Activated naive CD4-positive, alpha-beta T cell treated with anti-CD3 and anti-CD28 coated beads for 36 hours (primary cell): ENCODE measurements around the gene CHST2. TPM values are rescaled to one million over a fixed set of nuclear protein-coding genes. Genes with fewer than 3 reads are reported as not detected.
"Not testable (repeated sequence)": the region's sequence is repeated elsewhere in the genome, so short reads cannot be mapped to it uniquely, and the experiment has no call there.

Source experiments
- CTCF ChIA-PET: fragments of 350-600 bp; sonication (Branson Sonifier 250); formaldehyde crosslinking; loops from one replicate; lab custom pipeline; 2021; ENCODE audit warnings: antibody characterized with exemption; lab: Charles Lee
- DNase-seq: peaks from one replicate; pipeline ENCODE4 v3.0.0-alpha.2; 2020
- H3K27ac Mint-ChIP-seq: one replicate; pipeline ENCODE4 v1.8.0; 2021; ENCODE audit warnings: mild to moderate bottlenecking, mixed read lengths
- H3K27me3 Mint-ChIP-seq: one replicate; pipeline ENCODE4 v1.8.0; 2021; ENCODE audit warnings: low read depth, mixed read lengths
- H3K36me3 Mint-ChIP-seq: one replicate; pipeline ENCODE4 v1.8.0; 2021; ENCODE audit warnings: low read depth, mixed read lengths
- H3K4me1 Mint-ChIP-seq: one replicate; pipeline ENCODE4 v1.8.0; 2021; ENCODE audit warnings: low read depth, mixed read lengths
- H3K4me3 Mint-ChIP-seq: one replicate; pipeline ENCODE4 v1.8.0; 2021; ENCODE audit warnings: mild to moderate bottlenecking, moderate library complexity, mixed read lengths
- H3K9me3 Mint-ChIP-seq: one replicate; pipeline ENCODE4 v1.8.0; 2021; ENCODE audit warnings: mixed read lengths
- intact Hi-C: fragments of 100-400 bp; cut with micrococcal nuclease; formaldehyde crosslinking; loops from one replicate; pipeline ENCODE4 v1.15.1; 2023
- total RNA-seq, 2 experiments: library from RNA; stranded (reverse); gene quantifications; one replicate each; pipeline ENCODE4 v1.2.3, GENCODE V29; 2021

CHST2 gene
- total RNA-seq, result 1 to 10 TPM; 4.2 to 4.4 TPM

GRCh38 chr3:143119009-143119914, at the start of gene CHST2:
Gene CHST2 (plus strand): TSS chr3:143119771. CDS start chr3:143120817, 1,046 bp downstream.
- CTCF ChIA-PET, result interaction anchor here (1.1 to 3.0 kb wide), 4 partner anchors 16 to 556 kb away, joined by 3 to 16 read pairs (median 7); no protein-coding TSS in a partner anchor

GRCh38 chr3:143070977-143071551, 48.5 kb upstream of the CHST2 start:
- Mint-ChIP-seq H3K4me3 (no peak overlapping the region), H3K27me3 (no peaks in the 10 kb centered on the region), H3K27ac (no peak overlapping the region), H3K9me3 (no peaks in the 10 kb centered on the region), H3K4me1 (no peaks in the 10 kb centered on the region), H3K36me3 (no peaks in the 10 kb centered on the region)
- CTCF ChIA-PET, result interaction anchor here (0.7 kb wide), 1 partner anchor 12 kb away, joined by 3 read pairs; no protein-coding TSS in a partner anchor
- no peak for DNase-seq
- intact Hi-C loops, result no loop called here

More at GRCh38 chr3:143119009-143119914, at the start of gene CHST2:
- Mint-ChIP-seq H3K27ac (no peak within 1 kb of the TSS), H3K4me3 (peak within 1 kb of the TSS; percentile 84), H3K4me1 (peaks cover 31% of the 10 kb centered on the region), H3K36me3 (peaks cover 6% of the 10 kb centered on the region), H3K9me3 (no peaks in the 10 kb centered on the region), H3K27me3 (no peaks in the 10 kb centered on the region)
- intact Hi-C loops, result loop anchor here (1.0 kb wide), 4 partner anchors 37 to 852 kb away; partner anchors contain the start of genes DIPK2A and U2SURP
- peak; percentile 76 for DNase-seq

- intact Hi-C loops, result no loop called here
- H3K4me1 Mint-ChIP-seq, result no peaks in the 10 kb centered on the region
Measured at GRCh38 chr3:143071776-143072175, 47.8 kb upstream of the CHST2 start.

GRCh38 chr3:143072298-143073020, 47.1 kb upstream of the CHST2 start:
- H3K27me3 Mint-ChIP-seq, H3K4me1 Mint-ChIP-seq, intact Hi-C loops, DNase-seq, H3K36me3 Mint-ChIP-seq, CTCF ChIA-PET, H3K4me3 Mint-ChIP-seq, H3K27ac Mint-ChIP-seq, H3K9me3 Mint-ChIP-seq: not testable (repeated sequence)

More at GRCh38 chr3:143071776-143072175, 47.8 kb upstream of the CHST2 start:
- CTCF ChIA-PET, result no interaction called here
- no peak overlapping the region for H3K27ac Mint-ChIP-seq
- no peaks in the 10 kb centered on the region for H3K27me3 Mint-ChIP-seq
- no peaks in the 10 kb centered on the region for H3K36me3 Mint-ChIP-seq
- H3K4me3 Mint-ChIP-seq, result no peak overlapping the region
- DNase-seq, result no peak
- H3K9me3 Mint-ChIP-seq, result no peaks in the 10 kb centered on the region

- CTCF ChIA-PET, H3K4me1 Mint-ChIP-seq, H3K36me3 Mint-ChIP-seq, H3K27ac Mint-ChIP-seq, H3K4me3 Mint-ChIP-seq, DNase-seq, H3K27me3 Mint-ChIP-seq, H3K9me3 Mint-ChIP-seq, intact Hi-C loops: not testable (repeated sequence)
Measured at GRCh38 chr3:143073541-143073940, 46.0 kb upstream of the CHST2 start.

GRCh38 chr3:143073983-143074382, 45.6 kb upstream of the CHST2 start:
- H3K9me3 Mint-ChIP-seq, H3K27me3 Mint-ChIP-seq, CTCF ChIA-PET, H3K4me3 Mint-ChIP-seq, H3K4me1 Mint-ChIP-seq, H3K27ac Mint-ChIP-seq, DNase-seq, H3K36me3 Mint-ChIP-seq, intact Hi-C loops: not testable (repeated sequence)

GRCh38 chr3:143078883-143079282, 40.7 kb upstream of the CHST2 start:
- H3K36me3 Mint-ChIP-seq, result no peaks in the 10 kb centered on the region
- CTCF ChIA-PET, result no interaction called here
- no peak overlapping the region for H3K4me3 Mint-ChIP-seq
- H3K27ac Mint-ChIP-seq, result no peak overlapping the region
- no peaks in the 10 kb centered on the region for H3K27me3 Mint-ChIP-seq
- intact Hi-C loops, result no loop called here
- DNase-seq, result no peak
- peaks cover 22% of the 10 kb centered on the region for H3K4me1 Mint-ChIP-seq
- H3K9me3 Mint-ChIP-seq, result no peaks in the 10 kb centered on the region

- no peak for DNase-seq
- intact Hi-C loops, result no loop called here
- CTCF ChIA-PET, result no interaction called here
- peaks cover 23% of the 10 kb centered on the region for H3K4me1 Mint-ChIP-seq
- H3K36me3 Mint-ChIP-seq, result no peaks in the 10 kb centered on the region
- no peak overlapping the region for H3K27ac Mint-ChIP-seq
- H3K27me3 Mint-ChIP-seq, result no peaks in the 10 kb centered on the region
- H3K9me3 Mint-ChIP-seq, result no peaks in the 10 kb centered on the region
- H3K4me3 Mint-ChIP-seq, result no peak overlapping the region
Measured at GRCh38 chr3:143080196-143080595, 39.4 kb upstream of the CHST2 start.

GRCh38 chr3:143081365-143081764, 38.2 kb upstream of the CHST2 start:
- Mint-ChIP-seq H3K27me3 (no peaks in the 10 kb centered on the region), H3K9me3 (no peaks in the 10 kb centered on the region), H3K4me1 (peaks cover 23% of the 10 kb centered on the region), H3K27ac (peak overlapping the region; percentile 75), H3K4me3 (no peak overlapping the region), H3K36me3 (no peaks in the 10 kb centered on the region)
- DNase-seq, result no peak
- intact Hi-C loops, result no loop called here
- CTCF ChIA-PET, result interaction anchor here (0.8 to 1.0 kb wide), 2 partner anchors 20 to 428 kb away, joined by 3 read pairs; no protein-coding TSS in a partner anchor

- Mint-ChIP-seq H3K9me3 (no peaks in the 10 kb centered on the region), H3K27me3 (no peaks in the 10 kb centered on the region), H3K36me3 (no peaks in the 10 kb centered on the region), H3K4me3 (peak overlapping the region; percentile 41), H3K27ac (peak overlapping the region; percentile 86), H3K4me1 (peaks cover 23% of the 10 kb centered on the region)
- peak; percentile 51 for DNase-seq
- CTCF ChIA-PET, result interaction anchor here (0.8 to 1.0 kb wide), 2 partner anchors 21 to 427 kb away, joined by 3 read pairs; no protein-coding TSS in a partner anchor
- intact Hi-C loops, result loop anchor here (1.0 kb wide), 4 partner anchors 21 to 83 kb away; partner anchors contain the start of genes CHST2 and U2SURP
Measured at GRCh38 chr3:143081844-143082778, 37.5 kb upstream of the CHST2 start.

- Mint-ChIP-seq H3K4me3 (no peak overlapping the region), H3K36me3 (no peaks in the 10 kb centered on the region), H3K27ac (peak overlapping the region; percentile 43), H3K4me1 (peaks cover 21% of the 10 kb centered on the region), H3K9me3 (no peaks in the 10 kb centered on the region), H3K27me3 (no peaks in the 10 kb centered on the region)
- CTCF ChIA-PET, result no interaction called here
- no peak for DNase-seq
- intact Hi-C loops, result no loop called here
Measured at GRCh38 chr3:143083781-143084180, 35.8 kb upstream of the CHST2 start.
